Measurements from ENCODE around the gene CAMTA1. TPM values are rescaled to one million over a fixed set of nuclear protein-coding genes. Genes with fewer than 3 reads are reported as not detected.

Gene CAMTA1
- total and polyA plus RNA-seq, 9 of the 15 experiments (the other 6 are each of a cell fraction or from before 2014, with no cell fraction given): 43.9 to 161 (median 65.9) TPM

DNA sequence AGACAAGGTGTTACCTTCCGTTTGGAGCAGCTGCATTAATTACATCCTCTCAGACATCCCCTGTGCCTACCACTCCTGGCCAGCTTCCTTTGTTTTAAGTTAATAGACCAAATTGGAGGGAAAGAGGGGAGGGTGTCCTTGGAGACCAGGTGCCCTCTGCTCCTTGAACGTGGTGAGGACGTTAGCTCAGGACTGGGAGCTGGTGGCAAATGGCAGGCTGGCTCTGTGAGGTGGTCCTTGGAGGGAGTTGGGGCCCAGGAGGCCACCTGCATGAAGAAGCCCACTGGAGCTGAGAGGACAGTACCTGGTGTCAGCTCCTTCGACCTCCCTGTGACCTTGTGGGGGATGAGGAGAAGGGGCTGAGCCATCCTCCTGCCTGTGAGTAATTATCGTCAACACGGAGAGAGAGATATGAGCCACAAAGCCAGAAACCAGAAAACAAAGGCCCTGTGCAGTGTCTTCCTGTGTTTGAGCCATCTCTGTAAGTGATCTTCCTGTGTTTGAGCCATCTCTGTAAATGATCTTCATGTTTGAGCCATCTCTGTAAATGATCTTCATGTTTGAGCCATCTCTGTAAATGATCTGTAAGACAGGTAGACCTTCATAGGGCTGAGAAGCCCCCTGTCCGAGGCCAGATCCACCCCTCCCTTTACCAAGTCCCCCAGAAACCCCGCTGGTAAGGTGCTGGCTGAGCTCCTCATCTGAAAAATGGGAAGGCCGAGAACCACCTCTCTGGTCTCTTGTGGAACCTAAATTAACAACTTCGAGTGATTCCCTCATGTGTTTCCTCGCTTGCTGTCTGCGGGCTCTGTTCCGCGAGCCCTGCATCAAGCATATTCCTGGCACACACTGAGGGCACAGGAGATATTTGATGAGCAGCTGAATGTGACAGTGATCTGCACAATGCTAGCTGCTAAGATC, 126.0 kb downstream of the CAMTA1 start (continued):
- no peak for TF ChIP-seq FOXK1 (CRISPR knock-in tag; IDR thresholded peaks at IDR 0.05; ENCODE audit: borderline replicate concordance)
- no peak for TF ChIP-seq TCF7L2 (IDR thresholded peaks at IDR 0.05; ENCODE audit: low read depth, low read length)
- TF ChIP-seq, protein P1, sequence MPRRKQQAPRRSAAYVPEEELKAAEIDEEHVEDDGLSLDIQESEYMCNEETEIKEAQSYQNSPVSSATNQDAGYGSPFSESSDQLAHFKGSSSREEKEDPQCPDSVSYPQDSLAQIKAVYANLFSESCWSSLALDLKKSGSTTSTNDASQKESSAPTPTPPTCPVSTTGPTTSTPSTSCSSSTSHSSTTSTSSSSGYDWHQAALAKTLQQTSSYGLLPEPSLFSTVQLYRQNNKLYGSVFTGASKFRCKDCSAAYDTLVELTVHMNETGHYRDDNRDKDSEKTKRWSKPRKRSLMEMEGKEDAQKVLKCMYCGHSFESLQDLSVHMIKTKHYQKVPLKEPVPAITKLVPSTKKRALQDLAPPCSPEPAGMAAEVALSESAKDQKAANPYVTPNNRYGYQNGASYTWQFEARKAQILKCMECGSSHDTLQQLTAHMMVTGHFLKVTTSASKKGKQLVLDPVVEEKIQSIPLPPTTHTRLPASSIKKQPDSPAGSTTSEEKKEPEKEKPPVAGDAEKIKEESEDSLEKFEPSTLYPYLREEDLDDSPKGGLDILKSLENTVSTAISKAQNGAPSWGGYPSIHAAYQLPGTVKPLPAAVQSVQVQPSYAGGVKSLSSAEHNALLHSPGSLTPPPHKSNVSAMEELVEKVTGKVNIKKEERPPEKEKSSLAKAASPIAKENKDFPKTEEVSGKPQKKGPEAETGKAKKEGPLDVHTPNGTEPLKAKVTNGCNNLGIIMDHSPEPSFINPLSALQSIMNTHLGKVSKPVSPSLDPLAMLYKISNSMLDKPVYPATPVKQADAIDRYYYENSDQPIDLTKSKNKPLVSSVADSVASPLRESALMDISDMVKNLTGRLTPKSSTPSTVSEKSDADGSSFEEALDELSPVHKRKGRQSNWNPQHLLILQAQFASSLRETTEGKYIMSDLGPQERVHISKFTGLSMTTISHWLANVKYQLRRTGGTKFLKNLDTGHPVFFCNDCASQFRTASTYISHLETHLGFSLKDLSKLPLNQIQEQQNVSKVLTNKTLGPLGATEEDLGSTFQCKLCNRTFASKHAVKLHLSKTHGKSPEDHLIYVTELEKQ (CRISPR knock-in tag; IDR thresholded peaks at IDR 0.05): no peak
- TF ChIP-seq, protein P2, sequence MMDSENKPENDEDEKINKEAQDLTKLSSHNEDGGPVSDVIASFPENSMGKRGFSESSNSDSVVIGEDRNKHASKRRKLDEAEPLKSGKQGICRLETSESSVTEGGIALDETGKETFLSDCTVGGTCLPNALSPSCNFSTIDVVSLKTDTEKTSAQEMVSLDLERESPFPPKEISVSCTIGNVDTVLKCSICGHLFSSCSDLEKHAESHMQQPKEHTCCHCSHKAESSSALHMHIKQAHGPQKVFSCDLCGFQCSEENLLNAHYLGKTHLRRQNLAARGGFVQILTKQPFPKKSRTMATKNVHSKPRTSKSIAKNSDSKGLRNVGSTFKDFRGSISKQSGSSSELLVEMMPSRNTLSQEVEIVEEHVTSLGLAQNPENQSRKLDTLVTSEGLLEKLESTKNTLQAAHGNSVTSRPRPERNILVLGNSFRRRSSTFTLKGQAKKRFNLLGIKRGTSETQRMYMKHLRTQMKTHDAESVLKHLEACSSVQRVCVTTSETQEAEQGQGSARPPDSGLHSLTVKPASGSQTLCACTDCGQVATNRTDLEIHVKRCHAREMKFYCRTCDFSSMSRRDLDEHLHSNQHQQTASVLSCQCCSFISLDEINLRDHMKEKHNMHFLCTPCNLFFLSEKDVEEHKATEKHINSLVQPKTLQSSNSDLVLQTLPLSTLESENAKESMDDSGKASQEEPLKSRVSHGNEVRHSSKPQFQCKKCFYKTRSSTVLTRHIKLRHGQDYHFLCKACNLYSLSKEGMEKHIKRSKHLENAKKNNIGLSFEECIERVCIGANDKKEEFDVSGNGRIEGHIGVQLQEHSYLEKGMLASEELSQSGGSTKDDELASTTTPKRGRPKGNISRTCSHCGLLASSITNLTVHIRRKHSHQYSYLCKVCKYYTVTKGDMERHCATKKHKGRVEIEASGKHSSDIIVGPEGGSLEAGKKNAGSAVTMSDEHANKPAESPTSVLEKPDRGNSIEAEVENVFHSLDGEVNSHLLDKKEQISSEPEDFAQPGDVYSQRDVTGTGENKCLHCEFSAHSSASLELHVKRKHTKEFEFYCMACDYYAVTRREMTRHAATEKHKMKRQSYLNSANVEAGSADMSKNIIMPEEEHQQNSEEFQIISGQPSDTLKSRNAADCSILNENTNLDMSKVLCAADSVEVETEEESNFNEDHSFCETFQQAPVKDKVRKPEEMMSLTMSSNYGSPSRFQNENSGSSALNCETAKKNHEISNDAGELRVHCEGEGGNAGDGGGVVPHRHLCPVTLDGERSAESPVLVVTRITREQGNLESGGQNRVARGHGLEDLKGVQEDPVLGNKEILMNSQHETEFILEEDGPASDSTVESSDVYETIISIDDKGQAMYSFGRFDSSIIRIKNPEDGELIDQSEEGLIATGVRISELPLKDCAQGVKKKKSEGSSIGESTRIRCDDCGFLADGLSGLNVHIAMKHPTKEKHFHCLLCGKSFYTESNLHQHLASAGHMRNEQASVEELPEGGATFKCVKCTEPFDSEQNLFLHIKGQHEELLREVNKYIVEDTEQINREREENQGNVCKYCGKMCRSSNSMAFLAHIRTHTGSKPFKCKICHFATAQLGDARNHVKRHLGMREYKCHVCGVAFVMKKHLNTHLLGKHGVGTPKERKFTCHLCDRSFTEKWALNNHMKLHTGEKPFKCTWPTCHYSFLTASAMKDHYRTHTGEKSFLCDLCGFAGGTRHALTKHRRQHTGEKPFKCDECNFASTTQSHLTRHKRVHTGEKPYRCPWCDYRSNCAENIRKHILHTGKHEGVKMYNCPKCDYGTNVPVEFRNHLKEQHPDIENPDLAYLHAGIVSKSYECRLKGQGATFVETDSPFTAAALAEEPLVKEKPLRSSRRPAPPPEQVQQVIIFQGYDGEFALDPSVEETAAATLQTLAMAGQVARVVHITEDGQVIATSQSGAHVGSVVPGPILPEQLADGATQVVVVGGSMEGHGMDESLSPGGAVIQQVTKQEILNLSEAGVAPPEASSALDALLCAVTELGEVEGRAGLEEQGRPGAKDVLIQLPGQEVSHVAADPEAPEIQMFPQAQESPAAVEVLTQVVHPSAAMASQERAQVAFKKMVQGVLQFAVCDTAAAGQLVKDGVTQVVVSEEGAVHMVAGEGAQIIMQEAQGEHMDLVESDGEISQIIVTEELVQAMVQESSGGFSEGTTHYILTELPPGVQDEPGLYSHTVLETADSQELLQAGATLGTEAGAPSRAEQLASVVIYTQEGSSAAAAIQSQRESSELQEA (IDR thresholded peaks at IDR 0.05; ENCODE audit: low read depth): no peak
- TF ChIP-seq CBFA2T2 (conservative IDR thresholded peaks at IDR 0.05): 0 out of 2 replicates have a peak, but pooled peaks have one; percentile 19
- TF ChIP-seq CBX3 (IDR thresholded peaks at IDR 0.05; ENCODE audit: borderline replicate concordance in 1 of 2, low read length in 2 of 2): no peak
- no peak for TF ChIP-seq BMI1 (IDR thresholded peaks at IDR 0.05; ENCODE audit: low read length)
- TF ChIP-seq NONO (IDR thresholded peaks at IDR 0.05; ENCODE audit: low read depth in 2 of 2, low read length in 1 of 2): no peak
- no peak for TF ChIP-seq ZNF184 (CRISPR knock-in tag; IDR thresholded peaks at IDR 0.05)
- TF ChIP-seq NFE2 (IDR thresholded peaks at IDR 0.05; ENCODE audit: low read depth): no peak
- no peak for TF ChIP-seq ELF4 (CRISPR knock-in tag; IDR thresholded peaks at IDR 0.05)
- TF ChIP-seq LARP7 (IDR thresholded peaks at IDR 0.05): no peak
- TF ChIP-seq CREBBP (IDR thresholded peaks at IDR 0.05; ENCODE audit: low read depth, low read length): no peak
- peak in 1 of 2 experiments; percentile 60; a peak in 1 of 4 replicates for TF ChIP-seq RCOR1 (IDR thresholded peaks at IDR 0.05; ENCODE audit: borderline replicate concordance in 1 of 2, low read depth in 2 of 2, low read length in 2 of 2)
